8988T (cell line): ENCODE measurements around the gene PDX1.

ENCODE experiments used
- DNase-seq: peaks from one replicate; pipeline ENCODE4 v3.0.0; 2011

The PDX1 gene

GRCh38 chr13:27970382-27971235 is 50.8 kb downstream of the PDX1 start:
- no peak for DNase-seq

GRCh38 chr13:27971236-27971645 is 51.4 kb downstream of the PDX1 start:
- DNase-seq, result no peak

GRCh38 chr13:27971776-27972477 is 52.1 kb downstream of the PDX1 start:
- DNase-seq, result no peak

GRCh38 chr13:27972478-27972820 is 52.6 kb downstream of the PDX1 start:
- DNase-seq, result no peak

GRCh38 chr13:27973291-27973690 is 53.5 kb downstream of the PDX1 start:
- DNase-seq, result no peak

GRCh38 chr13:27973961-27974662 is 54.3 kb downstream of the PDX1 start:
- DNase-seq, result no peak
